Tibial nerve (tissue), 3 donors: ENCODE measurements around the gene DUS2.
"Not testable (repeated sequence)": the region's sequence is repeated elsewhere in the genome, so short reads cannot be mapped to it uniquely, and the experiment has no call there.

Experiments used
- POLR2A ChIP-seq, 2 donors: fragments of 450-650 bp; IDR thresholded peaks; one replicate each; pipeline ENCODE4 v1.6.1; 2017; ENCODE audit warnings: antibody characterized with exemption in 2 of 2, mild to moderate bottlenecking in 2 of 2, moderate library complexity in 2 of 2
- TF ChIP-seq, protein P1 (sequence below), 5 experiments: fragments of 200-600 bp in 3 of 5; fragments of 450-650 bp in 2 of 5; sonication (generic) in 3 of 5; IDR thresholded peaks; one replicate each; pipeline ENCODE4 v1.5.1; 2016 to 2019; ENCODE audit warnings: antibody characterized with exemption in 5 of 5, mild to moderate bottlenecking in 3 of 5, moderate library complexity in 2 of 5

- TF ChIP-seq POLR2A (IDR thresholded peaks at IDR 0.05): not testable (repeated sequence)
- TF ChIP-seq, protein P1, sequence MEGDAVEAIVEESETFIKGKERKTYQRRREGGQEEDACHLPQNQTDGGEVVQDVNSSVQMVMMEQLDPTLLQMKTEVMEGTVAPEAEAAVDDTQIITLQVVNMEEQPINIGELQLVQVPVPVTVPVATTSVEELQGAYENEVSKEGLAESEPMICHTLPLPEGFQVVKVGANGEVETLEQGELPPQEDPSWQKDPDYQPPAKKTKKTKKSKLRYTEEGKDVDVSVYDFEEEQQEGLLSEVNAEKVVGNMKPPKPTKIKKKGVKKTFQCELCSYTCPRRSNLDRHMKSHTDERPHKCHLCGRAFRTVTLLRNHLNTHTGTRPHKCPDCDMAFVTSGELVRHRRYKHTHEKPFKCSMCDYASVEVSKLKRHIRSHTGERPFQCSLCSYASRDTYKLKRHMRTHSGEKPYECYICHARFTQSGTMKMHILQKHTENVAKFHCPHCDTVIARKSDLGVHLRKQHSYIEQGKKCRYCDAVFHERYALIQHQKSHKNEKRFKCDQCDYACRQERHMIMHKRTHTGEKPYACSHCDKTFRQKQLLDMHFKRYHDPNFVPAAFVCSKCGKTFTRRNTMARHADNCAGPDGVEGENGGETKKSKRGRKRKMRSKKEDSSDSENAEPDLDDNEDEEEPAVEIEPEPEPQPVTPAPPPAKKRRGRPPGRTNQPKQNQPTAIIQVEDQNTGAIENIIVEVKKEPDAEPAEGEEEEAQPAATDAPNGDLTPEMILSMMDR (IDR thresholded peaks at IDR 0.05): not testable (repeated sequence)
Measured at GRCh38 chr16:68118954-68119353, 95.9 kb downstream of the DUS2 start.
